A549 (cell line): Measurements from ENCODE around the gene ULK2. TPM values are rescaled to one million over a fixed set of nuclear protein-coding genes. Genes with fewer than 3 reads are reported as not detected.

ENCODE experiments used
- CBX2 ChIP-seq: fragments of 200-600 bp; sonication (generic); IDR thresholded peaks from 2 replicates; pipeline ENCODE4 v1.6.1; 2016; ENCODE audit warnings: low read depth, mild to moderate bottlenecking, borderline replicate concordance
- CEBPB ChIP-seq, 2 experiments: fragments of >200 bp in 1 of 2; sonication (Bioruptor Twin) in 1 of 2; formaldehyde crosslinking in 1 of 2; IDR thresholded peaks; 2 replicates each; pipeline ENCODE4 v1.6.1; 2012 to 2016
- CHD2 ChIP-seq: fragments of 150-350 bp; IDR thresholded peaks from 2 replicates; pipeline ENCODE4 v1.6.1; 2014; ENCODE audit warnings: low read length; ENCODE audit not compliant: partially characterized antibody
- CHD4 ChIP-seq: fragments of 200-600 bp; sonication (generic); IDR thresholded peaks from 2 replicates; pipeline ENCODE4 v1.6.1; 2016; ENCODE audit warnings: antibody characterized with exemption, mild to moderate bottlenecking, borderline replicate concordance
- CTCF ChIP-seq: fragments of >200 bp; sonication (Bioruptor Twin); formaldehyde crosslinking; IDR thresholded peaks from 3 replicates; pipeline ENCODE4 v1.5.1; 2016
- E2F6 ChIP-seq: IDR thresholded peaks from 2 replicates; pipeline ENCODE4 v1.6.1; 2012; ENCODE audit warnings: low read depth, borderline replicate concordance
- EP300 ChIP-seq, 2 experiments: fragments of >200 bp; sonication (Bioruptor Twin); formaldehyde crosslinking; IDR thresholded peaks; 2 replicates in 1 of 2; 3 replicates in 1 of 2; pipeline ENCODE4 v1.6.1; 2016 to 2017
- FOSB ChIP-seq: fragments of 250-450 bp; sonication (Bioruptor Pico); IDR thresholded peaks from 2 replicates; pipeline ENCODE4 v1.5.0; 2020; ENCODE audit warnings: mild to moderate bottlenecking, moderate library complexity
- HOXA7 ChIP-seq: fragments of 250-450 bp; sonication (Bioruptor Pico); IDR thresholded peaks from 2 replicates; pipeline ENCODE4 v1.5.0; 2020; ENCODE audit warnings: mild to moderate bottlenecking, moderate library complexity
- HOXB13 ChIP-seq: fragments of 250-450 bp; sonication (Bioruptor Pico); IDR thresholded peaks from 2 replicates; pipeline ENCODE4 v1.5.0; 2020; ENCODE audit warnings: low read depth, mild to moderate bottlenecking, moderate library complexity
- HOXB5 ChIP-seq: fragments of 250-450 bp; sonication (Bioruptor Pico); IDR thresholded peaks from 2 replicates; pipeline ENCODE4 v1.5.0; 2020; ENCODE audit warnings: mild to moderate bottlenecking, moderate library complexity
- JUN ChIP-seq, 2 experiments: fragments of >200 bp; sonication (Bioruptor Twin); formaldehyde crosslinking; IDR thresholded peaks; 2 replicates in 1 of 2; 3 replicates in 1 of 2; pipeline ENCODE4 v1.6.1; 2016 to 2017
- KDM1A ChIP-seq: fragments of 200-600 bp; sonication (generic); IDR thresholded peaks from 2 replicates; pipeline ENCODE4 v1.6.1; 2016; ENCODE audit warnings: low read depth, mild to moderate bottlenecking
- KDM5A ChIP-seq: fragments of 200-600 bp; sonication (generic); IDR thresholded peaks from 2 replicates; pipeline ENCODE4 v1.6.1; 2016; ENCODE audit warnings: antibody characterized with exemption, mild to moderate bottlenecking
- MAFK ChIP-seq: fragments of 450-650 bp; IDR thresholded peaks from 2 replicates; pipeline ENCODE4 v1.6.1; 2014; ENCODE audit not compliant: partially characterized antibody
- MAX ChIP-seq: IDR thresholded peaks from 2 replicates; pipeline ENCODE4 v1.6.1; 2012
- NFE2L2 ChIP-seq: fragments of 150-350 bp; conservative IDR thresholded peaks from 2 replicates; pipeline ENCODE4 v1.6.1; 2014; ENCODE audit warnings: low read length
- POLR2A ChIP-seq: IDR thresholded peaks from 2 replicates; pipeline ENCODE4 v1.6.1; 2012; ENCODE audit warnings: mild to moderate bottlenecking, low read length
- RAD21 ChIP-seq, 2 experiments: fragments of >200 bp in 1 of 2; sonication (Bioruptor Twin) in 1 of 2; formaldehyde crosslinking in 1 of 2; IDR thresholded peaks in 1 of 2; conservative IDR thresholded peaks in 1 of 2; 2 replicates in 1 of 2; 3 replicates in 1 of 2; pipeline ENCODE4 v1.6.1; 2012 to 2018; ENCODE audit warnings: inconsistent platforms in 1 of 2
- RCOR1 ChIP-seq: fragments of 150-350 bp; IDR thresholded peaks from 2 replicates; pipeline ENCODE4 v1.6.1; 2014; ENCODE audit warnings: antibody characterized with exemption, low read length, low read depth
- REST ChIP-seq: fragments of 200-600 bp; sonication (generic); IDR thresholded peaks from 2 replicates; pipeline ENCODE4 v1.6.1; 2016; ENCODE audit warnings: antibody characterized with exemption, mild to moderate bottlenecking, moderate library complexity
- RFX5 ChIP-seq: fragments of 450-650 bp; IDR thresholded peaks from 2 replicates; pipeline ENCODE4 v1.7.1; 2014; ENCODE audit warnings: antibody characterized with exemption, mild to moderate bottlenecking, moderate library complexity
- RNF2 ChIP-seq: fragments of 200-600 bp; sonication (generic); IDR thresholded peaks from 2 replicates; pipeline ENCODE4 v1.6.1; 2016; ENCODE audit warnings: low read depth, mild to moderate bottlenecking, antibody characterized with exemption, moderate library complexity, borderline replicate concordance
- SMC3 ChIP-seq: fragments of >200 bp; sonication (Bioruptor Twin); formaldehyde crosslinking; IDR thresholded peaks from 3 replicates; pipeline ENCODE4 v1.6.1; 2018; ENCODE audit warnings: inconsistent platforms
- SREBF2 ChIP-seq: fragments of 450-650 bp; IDR thresholded peaks from 2 replicates; pipeline ENCODE4 v1.6.1; 2014; ENCODE audit warnings: mild to moderate bottlenecking, moderate library complexity
- USF2 ChIP-seq: fragments of 450-650 bp; IDR thresholded peaks from 2 replicates; pipeline ENCODE4 v1.6.1; 2014; ENCODE audit warnings: antibody characterized with exemption
- ZC3H11A ChIP-seq: fragments of 450-650 bp; IDR thresholded peaks from 2 replicates; pipeline ENCODE4 v1.6.1; 2014; ENCODE audit warnings: antibody characterized with exemption, mild to moderate bottlenecking
- ZNF302 ChIP-seq: fragments of 250-450 bp; sonication (Bioruptor Pico); IDR thresholded peaks from 2 replicates; pipeline ENCODE4 v1.9.0; 2021; ENCODE audit warnings: inconsistent platforms, mild to moderate bottlenecking, moderate library complexity
- ZSCAN20 ChIP-seq: fragments of 250-450 bp; sonication (Bioruptor Pico); IDR thresholded peaks from 2 replicates; pipeline ENCODE4 v1.8.0; 2022; ENCODE audit warnings: mild to moderate bottlenecking, moderate library complexity
- polyA plus RNA-seq, 4 experiments: library from polyadenylated mRNA; depleted of rRNA in 3 of 4; stranded (reverse); fragments of >200 nt; fragmentation: RNase III in 1 of 4; extraction: RNeasy Plus Mini Kit Qiagen cat#74134 plus additional on column Dnase treatment in 1 of 4; gene quantifications; 2 replicates in 3 of 4; 3 replicates in 1 of 4; pipeline ENCODE4 v1.2.3, GENCODE V29; 2011 to 2017

ULK2 gene
- polyA plus RNA-seq, 2 of the 4 experiments (the other 2 are of a cell fraction) = 14.4 to 40.9 TPM

GRCh38 chr17:19746517-19746916 is 121.2 kb downstream of the ULK2 start (continued):
- TF ChIP-seq CTCF (no peak), CHD2 (no peak), ZC3H11A (no peak), HOXB5 (CRISPR knock-in tag) (no peak), HOXB13 (CRISPR knock-in tag) (no peak), RAD21 (conservative IDR thresholded peaks at IDR 0.05 in 1 of 2, IDR thresholded peaks at IDR 0.05 in 1 of 2) (no peak), RCOR1 (no peak), CEBPB (IDR thresholded peaks at IDR 0.05) (peak in 1 of 2 experiments; percentile 73; a peak in 1 of 4 replicates), REST (no peak), SREBF2 (no peak), ZSCAN20 (CRISPR knock-in tag) (no peak), ZNF302 (CRISPR knock-in tag) (no peak), JUN (IDR thresholded peaks at IDR 0.05) (no peak; a peak in 1 of 5 replicates), KDM1A (no peak), MAFK (no peak), FOSB (CRISPR knock-in tag) (0 out of 2 replicates have a peak, but pooled peaks have one; percentile 43), RFX5 (no peak), HOXA7 (peak; percentile 65), MAX (0 out of 2 replicates have a peak, but pooled peaks have one; percentile 33), NFE2L2 (no peak), SMC3 (no peak), E2F6 (no peak), RNF2 (no peak), POLR2A (peak; percentile 98), CBX2 (no peak), USF2 (no peak), CHD4 (no peak), EP300 (IDR thresholded peaks at IDR 0.05) (no peak), KDM5A (no peak)
- TF ChIP-seq, all 56 proteins: peak for 11
